HG03469 (cell line): ENCODE measurements around the gene WNT5A.

Experiments
- ATAC-seq: cut with Tn5 transposase; IDR thresholded peaks from one replicate; pipeline ENCODE4 v1.9.1; 2021; ENCODE audit warnings: mild to moderate bottlenecking, moderate library complexity, moderate number of reproducible peaks; ENCODE audit not compliant: unreplicated experiment

The WNT5A gene

DNA sequence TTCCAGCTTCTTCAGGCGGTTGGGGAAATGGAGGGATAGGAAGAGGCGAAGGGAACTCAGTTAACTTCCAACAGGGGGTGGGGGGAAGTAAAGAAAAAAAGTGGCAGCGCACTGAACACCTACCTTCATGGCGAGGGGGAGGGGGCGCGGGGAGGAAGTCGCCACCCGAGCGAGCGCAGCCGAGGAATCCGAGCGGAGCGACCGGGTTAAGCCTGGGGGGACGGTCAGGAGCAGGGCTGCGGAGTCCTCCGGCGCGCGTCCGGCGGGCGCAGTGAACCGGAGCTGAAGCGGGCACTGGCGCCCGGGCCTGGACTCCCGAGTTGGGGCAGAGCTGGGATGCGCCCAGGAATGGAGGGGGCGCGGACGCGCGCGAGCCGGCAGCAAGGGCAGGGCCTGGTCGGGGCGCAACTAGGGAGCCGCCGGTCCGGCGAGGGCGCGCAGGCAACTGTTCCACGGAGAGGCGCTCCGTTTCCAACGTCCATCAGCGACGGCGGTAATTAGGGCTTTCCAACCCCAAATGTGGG is at the start of gene WNT5A:
WNT5A (minus strand) TSS at position 450 of the 524 bp plus-strand sequence; CDS start at position 129, 321 bp downstream.
- ATAC-seq, result no peak

DNA sequence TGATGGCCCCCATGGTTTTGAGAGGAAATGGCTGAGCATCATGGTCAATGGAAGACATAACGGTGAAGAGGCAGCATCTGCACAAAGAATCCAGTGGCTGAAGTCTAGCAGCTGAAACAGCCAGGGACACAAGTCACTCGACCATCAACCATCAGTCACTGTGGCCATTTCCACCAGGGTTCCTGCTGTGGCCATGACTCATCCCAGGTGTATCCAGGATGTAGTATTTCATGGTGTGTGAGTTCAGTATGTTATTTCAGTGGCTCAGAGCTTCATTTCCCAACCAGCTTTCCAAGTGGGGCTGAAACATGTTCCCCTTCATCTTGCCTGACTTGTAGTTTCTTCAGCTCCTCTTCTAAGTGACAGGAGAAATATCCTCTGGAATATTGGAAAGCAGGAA is 47.8 kb upstream of the WNT5A start:
- no peak for ATAC-seq

- no peak for ATAC-seq
Measured at GRCh38 chr3:55532806-55533205, 45.7 kb upstream of the WNT5A start.

GRCh38 chr3:55531321-55531720 is 44.2 kb upstream of the WNT5A start:
- no peak for ATAC-seq

GRCh38 chr3:55527361-55527760 is 40.3 kb upstream of the WNT5A start:
- no peak for ATAC-seq

GRCh38 chr3:55526332-55527030 is 39.4 kb upstream of the WNT5A start:
- no peak for ATAC-seq

GRCh38 chr3:55525436-55525835 is 38.3 kb upstream of the WNT5A start:
- no peak for ATAC-seq

- ATAC-seq, result no peak
Measured at GRCh38 chr3:55524565-55525244, 37.6 kb upstream of the WNT5A start.

- no peak for ATAC-seq
Measured at GRCh38 chr3:55523471-55523870, 36.4 kb upstream of the WNT5A start.

DNA sequence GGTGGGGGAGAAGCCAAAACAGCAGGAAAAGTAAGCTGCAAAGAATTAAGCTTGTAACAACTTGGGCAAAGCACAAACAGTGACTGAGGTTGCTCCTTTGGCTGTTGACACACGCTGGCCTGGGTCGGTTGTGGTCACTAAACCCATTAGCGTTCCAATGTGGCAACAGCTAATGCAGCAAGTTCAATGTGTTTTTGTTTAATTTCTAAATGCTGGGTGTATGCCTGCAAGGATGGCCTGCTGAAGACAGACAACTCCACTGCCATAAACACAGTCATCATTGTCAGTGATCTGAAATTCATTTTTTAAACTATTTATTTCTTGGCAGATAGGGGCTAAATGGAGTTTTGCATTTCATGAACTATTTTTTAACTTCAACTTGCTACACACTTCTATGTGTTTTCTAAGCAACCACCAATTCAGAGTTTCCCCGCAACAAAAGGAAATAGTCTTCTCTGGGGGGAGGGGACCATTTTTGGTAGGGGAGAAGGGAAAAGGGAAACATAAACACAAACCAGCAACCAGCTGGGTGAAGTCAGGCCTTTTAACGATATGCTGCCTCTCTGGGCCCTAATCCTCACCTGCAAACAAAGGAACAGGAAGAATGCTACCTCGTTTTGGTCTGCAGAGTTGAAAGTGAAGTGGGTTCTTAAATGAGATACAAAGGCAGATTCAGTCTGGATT is 34.8 kb upstream of the WNT5A start:
- no peak for ATAC-seq

GRCh38 chr3:55521064-55521737 is 34.1 kb upstream of the WNT5A start:
- ATAC-seq, result no peak

DNA sequence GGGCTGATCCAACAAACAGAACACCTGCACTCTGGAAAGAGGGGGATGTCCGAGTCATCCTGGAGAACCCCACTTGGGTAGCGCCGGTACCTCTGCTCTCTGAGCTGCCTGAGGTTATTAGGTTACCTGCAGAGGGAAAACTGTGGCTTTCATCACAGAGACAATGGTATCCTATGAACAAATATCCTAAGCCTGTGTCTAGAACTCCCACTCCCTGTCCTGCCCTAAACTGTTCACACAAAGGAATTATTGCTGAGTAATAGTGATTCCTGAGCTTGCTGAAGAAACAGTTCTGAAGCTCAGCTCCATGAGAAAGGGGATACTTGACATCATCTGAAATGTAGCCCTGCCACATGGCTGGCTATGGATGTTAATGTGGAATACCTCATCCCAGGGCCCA is 31.9 kb upstream of the WNT5A start:
- ATAC-seq, result no peak

GRCh38 chr3:55518451-55518850 is 31.3 kb upstream of the WNT5A start:
- ATAC-seq, result no peak

- no peak for ATAC-seq
Measured at GRCh38 chr3:55516392-55517030, 29.4 kb upstream of the WNT5A start.

- no peak for ATAC-seq
Measured at GRCh38 chr3:55515550-55516246, 28.6 kb upstream of the WNT5A start.

- ATAC-seq, result no peak
Measured at GRCh38 chr3:55514962-55515361, 27.9 kb upstream of the WNT5A start.

DNA sequence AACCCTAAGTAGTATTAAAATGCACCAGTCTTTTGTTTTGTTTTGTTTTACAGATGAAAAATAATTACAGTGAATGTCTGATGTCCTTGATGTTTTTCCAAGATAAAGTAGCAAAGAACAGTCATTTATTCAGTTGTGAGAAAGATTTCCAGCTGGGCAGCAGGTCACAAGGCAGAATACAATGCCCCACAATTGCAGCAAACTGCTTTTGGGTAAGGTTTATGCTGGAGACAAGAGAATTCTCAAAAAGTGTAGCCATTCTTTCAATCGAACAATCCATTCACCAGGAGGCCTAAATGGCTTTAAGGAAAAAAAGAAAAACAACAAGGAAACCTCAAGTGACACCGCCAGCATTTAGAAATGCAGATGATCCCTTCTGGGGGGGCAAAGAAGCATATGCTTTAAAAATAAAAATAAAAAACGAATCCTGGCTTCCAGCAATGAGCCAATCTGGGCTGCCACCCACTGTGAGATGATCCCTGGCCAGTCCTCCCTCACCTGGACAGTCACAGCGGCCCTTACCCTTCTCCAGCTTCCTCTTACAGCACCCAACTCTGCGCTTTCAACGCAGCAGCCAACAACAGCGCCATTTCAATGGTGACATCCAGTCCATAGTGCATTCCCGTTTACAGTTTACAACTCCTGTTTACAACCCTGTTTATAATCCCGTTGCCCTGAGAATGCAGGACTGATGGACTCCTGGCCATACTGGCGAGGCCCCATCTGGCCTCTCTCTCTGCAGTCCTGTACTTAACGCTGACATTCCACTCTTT is 25.7 kb upstream of the WNT5A start:
- ATAC-seq, result no peak

- ATAC-seq, result no peak
Measured at GRCh38 chr3:55511895-55512570, 24.9 kb upstream of the WNT5A start.

- ATAC-seq, result no peak
Measured at GRCh38 chr3:55508335-55508734, 21.2 kb upstream of the WNT5A start.
